NCI-H510A (cell line): ENCODE data around the gene TMEM117.

Experiments used
- DNase-seq: peaks from one replicate; lab custom pipeline; 2025; lab: John Stamatoyannopoulos, UW

TMEM117 gene

DNA sequence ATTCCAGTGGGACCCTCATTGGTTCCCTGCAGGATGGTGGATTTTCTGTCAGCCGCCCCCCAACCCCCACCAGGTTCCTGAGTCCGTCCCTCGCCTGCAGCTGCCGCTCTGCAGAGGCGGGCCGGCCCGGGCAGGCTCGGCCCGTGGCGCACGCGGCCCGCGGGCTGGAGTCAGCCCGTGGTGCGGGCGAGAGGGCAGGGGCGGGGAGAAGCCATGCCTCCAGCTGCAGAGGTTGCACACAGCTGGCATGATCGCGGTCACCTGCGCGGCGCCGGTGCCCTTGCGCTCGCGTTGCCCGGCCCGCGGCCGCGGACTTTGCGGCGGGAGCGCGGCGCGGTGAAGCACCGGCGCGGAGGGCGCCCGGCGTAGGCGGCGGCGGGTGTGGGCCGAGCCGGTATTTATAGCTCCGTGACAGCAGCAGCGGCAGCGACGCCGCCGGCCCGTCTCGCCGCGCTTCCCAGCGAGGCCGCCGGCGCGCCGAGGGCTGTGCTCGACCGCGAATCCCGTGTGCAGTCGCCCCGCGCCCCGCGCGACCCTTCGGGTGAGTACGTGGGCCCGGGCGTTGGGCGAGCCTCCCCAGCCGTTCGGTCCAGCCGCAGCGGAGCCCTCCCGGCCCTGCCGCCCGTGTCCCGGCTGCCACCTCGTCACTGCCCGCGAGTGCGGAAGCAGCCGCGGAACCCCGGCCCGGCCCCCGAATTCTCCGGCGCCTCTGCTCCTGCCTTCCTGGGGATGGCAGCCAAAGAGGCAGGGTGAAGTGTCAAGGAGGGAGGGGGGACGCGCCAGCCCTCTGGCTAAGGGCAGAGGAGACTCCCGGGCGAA, at the start of gene TMEM117:
TSS of gene TMEM117 (plus strand) at position 426 of the 819 bp plus-strand sequence.
- peak; percentile 50 for DNase-seq

- DNase-seq = no peak
Observed at GRCh38 chr12:43786899-43787693, 48.8 kb upstream of the TMEM117 start.

GRCh38 chr12:43789941-43790340, 45.9 kb upstream of the TMEM117 start:
- no peak for DNase-seq

DNA sequence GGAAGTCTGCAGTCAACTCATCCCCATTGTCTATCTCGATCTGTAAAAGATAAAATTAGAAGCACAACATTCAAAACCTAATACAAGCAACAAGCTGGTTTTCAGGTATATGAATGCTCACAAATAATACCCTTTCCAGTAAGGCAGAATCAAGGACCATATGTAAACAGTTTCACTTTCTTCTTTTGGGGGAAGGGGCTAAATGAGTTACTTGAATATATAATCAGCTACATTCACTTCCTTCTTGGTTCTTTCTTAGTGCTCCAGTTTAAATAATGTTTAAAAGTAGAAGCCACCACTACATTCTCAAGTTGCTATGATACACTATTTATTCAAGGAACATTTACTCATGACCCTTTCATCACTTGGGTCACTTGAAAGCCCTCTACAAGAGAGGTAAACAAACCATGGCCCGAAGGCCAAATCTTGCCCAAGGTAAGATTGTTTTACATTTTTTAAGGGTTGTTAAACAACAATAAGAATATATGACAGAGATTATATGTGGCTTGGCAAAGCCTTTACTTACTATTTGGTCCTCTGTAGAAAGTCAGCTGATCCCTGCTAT, 40.1 kb upstream of the TMEM117 start:
- DNase-seq = no peak

- no peak for DNase-seq
Observed at GRCh38 chr12:43797561-43798217, 38.2 kb upstream of the TMEM117 start.

- DNase-seq = no peak
Observed at GRCh38 chr12:43805149-43805859, 30.6 kb upstream of the TMEM117 start.

- peak; percentile 55 for DNase-seq
Observed at GRCh38 chr12:43805860-43806736, 29.8 kb upstream of the TMEM117 start, which contains the start of gene TWF1. Gene TWF1 (minus strand): TSS chr12:43806317. CDS start chr12:43806245, 72 bp downstream.

DNA sequence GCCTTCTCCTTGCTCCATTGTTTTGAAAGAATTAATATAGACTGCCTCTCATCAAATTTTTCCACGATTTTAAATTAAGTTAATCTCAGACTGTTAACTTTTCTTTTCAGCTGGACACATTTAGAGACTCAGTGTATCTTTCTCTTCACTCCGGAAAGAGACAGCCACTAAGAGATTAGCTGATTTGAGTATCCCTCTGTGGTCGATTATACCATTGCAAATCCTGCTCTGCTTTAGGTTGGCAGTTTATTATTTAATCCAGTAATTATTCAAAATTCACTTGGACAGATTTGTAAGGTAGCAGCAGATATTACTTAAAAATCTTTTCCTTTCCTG, 29.2 kb upstream of the TMEM117 start:
- DNase-seq = no peak

GRCh38 chr12:43807386-43807785, 28.5 kb upstream of the TMEM117 start:
- no peak for DNase-seq

DNA sequence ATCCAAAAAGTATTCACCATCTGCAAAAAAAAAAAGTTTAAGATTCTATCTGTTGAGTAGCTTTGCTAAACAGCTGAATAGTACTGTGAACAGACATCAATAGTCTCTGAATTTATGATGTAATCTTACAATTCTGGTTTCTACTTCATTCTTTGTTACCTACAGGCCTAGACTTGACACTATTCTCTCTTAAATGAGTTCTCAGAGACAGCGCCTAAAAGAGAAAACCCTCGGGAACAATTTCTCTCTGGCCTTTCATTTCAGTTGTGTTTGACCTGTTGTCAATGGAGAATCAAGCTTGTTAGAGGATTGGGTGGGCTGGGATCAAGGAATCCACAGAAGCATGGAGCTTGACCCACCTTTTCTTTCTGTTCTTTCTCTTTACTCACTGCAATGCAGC, 23.8 kb upstream of the TMEM117 start:
- DNase-seq = no peak

DNA sequence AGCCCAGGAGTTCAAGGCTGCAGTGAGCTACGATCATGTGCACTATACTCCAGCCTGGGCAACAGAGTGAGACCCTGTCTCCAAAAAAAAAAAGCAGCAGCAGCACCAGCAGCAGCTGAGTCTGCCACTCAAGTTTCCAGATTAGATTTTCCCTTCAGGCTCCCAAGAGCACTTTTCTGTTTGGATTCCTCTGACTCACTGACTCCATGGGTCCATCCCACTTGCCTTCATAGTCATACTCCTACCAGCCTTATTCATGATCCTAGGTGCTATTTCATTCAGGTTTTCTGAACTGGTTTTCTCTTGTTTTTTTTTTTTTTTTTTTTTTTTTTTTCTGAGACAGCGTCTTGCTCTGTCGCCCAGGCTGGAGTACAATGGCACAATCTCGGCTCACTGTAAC, 23.0 kb upstream of the TMEM117 start:
- no peak for DNase-seq

DNA sequence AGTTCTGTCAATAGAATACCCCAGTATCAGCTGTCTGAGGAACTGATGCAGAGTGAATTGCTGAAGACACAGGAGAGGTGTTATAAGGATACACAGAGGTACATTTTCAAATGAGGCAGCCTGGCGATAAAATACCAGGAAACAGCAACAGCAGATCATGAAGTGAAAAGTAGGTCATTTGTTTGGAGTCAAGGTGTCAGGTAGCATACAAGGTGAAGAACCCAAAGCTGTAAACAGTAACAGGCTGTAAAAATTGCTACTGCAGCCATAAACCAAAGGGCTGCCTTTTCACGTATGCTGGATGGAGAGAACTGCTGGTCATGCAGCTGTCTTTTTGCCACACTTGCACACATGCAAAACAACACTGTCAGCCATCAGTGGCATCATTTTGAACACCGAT, 20.5 kb upstream of the TMEM117 start:
- DNase-seq = no peak

- no peak for DNase-seq
Observed at GRCh38 chr12:43816168-43816567, 19.7 kb upstream of the TMEM117 start.

DNA sequence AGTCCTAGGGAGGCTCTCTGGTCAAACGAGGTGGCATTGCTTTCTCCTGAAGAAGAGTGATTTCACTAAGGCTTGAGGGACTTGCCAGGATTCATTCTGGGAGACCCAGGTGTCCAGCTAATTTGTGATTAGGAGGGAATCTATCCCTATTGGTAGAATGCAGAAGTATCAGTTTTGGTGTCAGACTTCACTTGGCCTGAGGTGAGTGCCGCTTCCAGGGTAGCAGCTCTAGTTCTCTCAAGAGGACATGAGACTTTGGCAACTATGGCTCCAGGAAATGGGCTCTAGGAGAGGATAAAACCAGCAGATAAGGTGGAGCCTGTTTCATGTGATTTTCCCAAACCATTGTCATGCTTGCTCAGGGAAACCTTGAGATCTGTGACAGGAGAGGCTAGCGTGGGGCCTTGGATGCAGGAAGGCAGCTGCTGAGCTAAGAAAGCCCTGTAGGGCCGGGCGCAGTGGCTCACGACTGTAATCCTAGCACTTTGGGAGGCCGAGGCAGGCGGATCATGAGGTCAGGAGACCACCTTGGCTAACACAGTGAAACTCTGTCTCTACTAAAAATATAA, 11.6 kb upstream of the TMEM117 start:
- DNase-seq = no peak

DNA sequence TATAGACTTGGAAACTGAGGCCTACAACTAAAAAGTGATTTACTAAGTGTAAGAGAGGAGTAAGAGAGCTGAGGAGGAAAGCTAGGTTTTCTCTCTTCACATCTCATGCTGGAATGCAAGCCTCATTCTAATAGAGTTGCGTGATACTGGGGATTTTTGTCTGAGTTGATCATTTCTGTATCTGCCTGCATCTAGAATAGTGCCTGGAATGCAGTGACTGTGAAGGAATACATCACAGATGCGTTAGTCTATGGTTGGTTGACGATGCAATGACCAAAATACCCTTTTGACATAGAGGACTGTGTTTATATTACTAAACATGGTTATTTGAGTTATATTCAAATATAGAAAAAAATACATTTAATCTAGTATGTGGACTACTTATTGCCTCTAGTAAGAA, 9.2 kb upstream of the TMEM117 start:
- DNase-seq = no peak

- DNase-seq = no peak
Observed at GRCh38 chr12:43827093-43827492, 8.8 kb upstream of the TMEM117 start.

DNA sequence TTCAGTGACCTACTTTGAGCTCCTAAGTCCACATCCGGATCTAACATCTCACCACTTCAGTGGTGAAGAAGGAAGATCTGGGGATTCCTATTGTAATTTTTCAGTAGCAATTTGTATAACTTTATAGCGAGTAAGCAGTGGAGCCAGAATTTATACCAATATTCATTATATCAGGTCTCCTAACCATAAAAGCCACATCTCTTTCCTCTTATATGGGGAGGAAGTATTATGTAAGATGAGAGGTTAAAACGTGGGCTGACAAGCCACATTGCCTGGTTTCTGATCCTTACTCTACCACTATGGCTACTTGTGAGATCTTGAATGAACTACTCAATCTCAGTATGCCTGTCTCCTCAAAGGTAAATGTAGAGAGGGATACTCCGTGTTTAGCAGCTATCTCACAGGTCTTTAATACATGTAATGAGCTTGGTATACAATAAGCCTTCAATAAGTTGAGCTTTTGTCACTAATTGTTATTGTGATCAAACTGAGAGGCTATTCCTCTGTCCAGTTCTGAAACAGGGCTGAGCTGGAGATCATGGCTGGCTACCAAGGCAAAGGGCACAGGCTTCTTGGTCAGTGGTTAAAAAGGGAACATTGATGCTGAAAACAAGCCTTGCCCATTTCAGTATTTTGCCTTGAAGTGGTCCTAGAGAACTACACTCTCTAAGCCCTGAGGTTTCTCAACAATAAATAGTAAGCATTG, 3.3 kb upstream of the TMEM117 start:
- no peak for DNase-seq

- no peak for DNase-seq
Observed at GRCh38 chr12:43835264-43835655, 621 bp upstream of the TMEM117 start.

DNA sequence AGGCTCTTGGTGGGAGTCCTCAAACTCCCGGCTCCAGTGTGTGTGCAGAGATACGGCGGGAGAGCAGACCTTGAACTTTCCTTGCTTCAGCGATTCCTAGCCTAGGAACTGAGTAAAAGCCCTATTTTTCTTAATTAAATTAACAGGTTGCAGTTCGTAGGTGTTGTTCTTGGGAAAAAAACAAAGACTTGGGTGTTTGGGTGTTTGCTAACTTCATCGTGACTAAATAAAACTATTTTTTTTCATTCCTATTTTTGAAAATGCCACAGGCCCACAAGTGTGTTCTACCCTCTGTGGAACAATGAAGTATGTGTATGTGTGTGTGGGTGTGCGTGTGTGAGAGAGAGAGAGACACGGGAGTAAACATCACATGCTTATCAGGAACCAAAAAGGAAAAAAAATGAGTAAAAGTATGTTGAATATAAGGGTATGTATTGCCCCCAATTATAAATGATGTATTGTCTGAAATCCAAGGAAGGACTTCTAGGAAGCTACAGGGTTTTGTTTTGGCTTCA, 651 bp downstream of the TMEM117 start:
- DNase-seq = no peak

- DNase-seq = no peak
Observed at GRCh38 chr12:43840338-43840737, 4.5 kb downstream of the TMEM117 start.
